COLO668 (cell line): ENCODE results near the gene SV2B.
"Not testable (repeated sequence)": the region's sequence is repeated elsewhere in the genome, so short reads cannot be mapped to it uniquely, and the experiment has no call there.

Experiments used
- DNase-seq: peaks from one replicate; lab custom pipeline; 2025; ENCODE audit not compliant: unreplicated experiment; lab: John Stamatoyannopoulos, UW

SV2B gene, protein sequence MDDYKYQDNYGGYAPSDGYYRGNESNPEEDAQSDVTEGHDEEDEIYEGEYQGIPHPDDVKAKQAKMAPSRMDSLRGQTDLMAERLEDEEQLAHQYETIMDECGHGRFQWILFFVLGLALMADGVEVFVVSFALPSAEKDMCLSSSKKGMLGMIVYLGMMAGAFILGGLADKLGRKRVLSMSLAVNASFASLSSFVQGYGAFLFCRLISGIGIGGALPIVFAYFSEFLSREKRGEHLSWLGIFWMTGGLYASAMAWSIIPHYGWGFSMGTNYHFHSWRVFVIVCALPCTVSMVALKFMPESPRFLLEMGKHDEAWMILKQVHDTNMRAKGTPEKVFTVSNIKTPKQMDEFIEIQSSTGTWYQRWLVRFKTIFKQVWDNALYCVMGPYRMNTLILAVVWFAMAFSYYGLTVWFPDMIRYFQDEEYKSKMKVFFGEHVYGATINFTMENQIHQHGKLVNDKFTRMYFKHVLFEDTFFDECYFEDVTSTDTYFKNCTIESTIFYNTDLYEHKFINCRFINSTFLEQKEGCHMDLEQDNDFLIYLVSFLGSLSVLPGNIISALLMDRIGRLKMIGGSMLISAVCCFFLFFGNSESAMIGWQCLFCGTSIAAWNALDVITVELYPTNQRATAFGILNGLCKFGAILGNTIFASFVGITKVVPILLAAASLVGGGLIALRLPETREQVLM

GRCh38 chr15:91099995-91100813 lies at the start of gene SV2B:
TSS of gene SV2B (plus strand) at chr15:91100257. CDS start at chr15:91226264, 126,007 bp downstream.
- peak; percentile 83 for DNase-seq

DNA sequence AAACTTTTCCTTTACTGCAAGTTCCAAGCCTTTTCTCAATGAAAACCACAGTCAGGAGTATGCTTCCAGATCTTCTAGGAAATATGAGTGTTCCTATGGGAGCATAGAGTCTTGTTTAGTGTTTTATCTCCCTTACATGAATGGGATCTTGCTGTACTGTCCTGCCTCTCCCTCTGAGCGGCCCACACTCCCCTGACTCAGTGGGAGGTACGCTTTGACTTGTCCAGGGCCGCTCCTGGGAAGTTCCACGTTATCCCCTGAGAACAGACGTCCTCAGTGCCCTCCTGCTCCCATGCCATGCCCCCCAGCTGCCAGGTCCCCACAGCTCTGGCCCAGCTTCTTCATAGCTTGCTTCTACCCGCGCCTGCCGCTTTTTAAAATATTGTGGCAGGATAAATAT lies 48.8 kb upstream of the SV2B start:
- DNase-seq, result no peak

DNA sequence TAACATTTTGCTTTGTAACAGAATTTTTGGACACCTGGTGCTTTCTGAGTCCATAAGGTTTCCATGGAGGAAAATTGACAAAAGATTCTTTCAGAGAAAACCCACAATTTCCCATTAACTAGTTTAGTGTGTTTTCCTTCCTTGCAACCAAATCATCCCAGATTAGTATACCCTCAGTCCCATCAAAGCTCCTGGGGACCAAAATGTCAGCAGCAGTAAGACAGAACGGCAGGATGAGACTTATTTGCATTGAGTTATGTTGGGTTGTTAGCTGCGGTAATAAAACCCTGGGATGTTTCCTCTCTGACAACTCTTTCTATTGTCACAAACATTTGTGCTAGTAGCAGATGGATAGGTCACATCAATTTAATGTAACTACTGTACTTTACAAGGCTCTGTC lies 45.2 kb upstream of the SV2B start:
- DNase-seq, result no peak

- peak; percentile 83 for DNase-seq
These were observed 44.3 kb upstream of the SV2B start for GRCh38 chr15:91055548-91056331.

DNA sequence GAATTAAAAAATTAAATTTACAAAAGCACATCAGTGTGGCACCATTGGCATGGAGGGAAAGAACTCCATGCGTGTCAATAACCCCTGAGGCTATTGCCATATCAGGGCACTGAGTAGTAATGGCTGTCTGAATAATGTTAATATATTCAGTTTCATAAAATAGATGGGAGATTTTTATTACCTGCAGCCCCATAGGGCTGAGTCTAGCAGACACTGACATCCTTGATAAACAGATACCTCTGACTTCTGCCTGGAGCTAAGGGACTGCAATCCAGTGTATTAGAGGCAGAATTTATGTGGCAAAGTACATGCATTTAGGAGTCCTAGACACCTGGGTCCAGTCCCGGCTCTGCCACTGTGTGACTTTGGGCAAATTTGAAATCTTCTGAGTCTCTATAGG lies 38.8 kb upstream of the SV2B start:
- DNase-seq, result no peak

- no peak for DNase-seq
These were observed 38.1 kb upstream of the SV2B start for GRCh38 chr15:91061997-91062396.

GRCh38 chr15:91065505-91065904 lies 34.6 kb upstream of the SV2B start:
- DNase-seq, result no peak

- no peak for DNase-seq
These were observed 33.0 kb upstream of the SV2B start for GRCh38 chr15:91067036-91067435.

DNA sequence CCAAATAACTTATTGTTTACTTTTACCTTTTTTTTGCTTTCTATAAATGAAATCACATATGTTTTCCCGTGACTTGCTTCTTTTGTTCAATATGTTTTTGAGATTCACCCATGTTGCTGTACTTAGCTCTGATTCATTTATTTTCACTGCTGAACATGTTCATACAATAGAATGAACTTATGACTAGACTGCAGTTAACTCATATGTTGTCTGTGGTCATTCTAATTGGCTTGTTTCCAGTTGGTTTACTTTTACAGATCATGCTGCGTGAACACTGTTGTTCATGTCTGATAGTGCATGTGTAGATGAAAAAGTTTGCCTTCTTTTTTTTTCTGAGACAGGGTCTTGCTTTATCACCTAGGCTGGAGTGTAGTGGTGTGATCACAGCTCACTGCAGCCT lies 31.6 kb upstream of the SV2B start:
- DNase-seq, result no peak

DNA sequence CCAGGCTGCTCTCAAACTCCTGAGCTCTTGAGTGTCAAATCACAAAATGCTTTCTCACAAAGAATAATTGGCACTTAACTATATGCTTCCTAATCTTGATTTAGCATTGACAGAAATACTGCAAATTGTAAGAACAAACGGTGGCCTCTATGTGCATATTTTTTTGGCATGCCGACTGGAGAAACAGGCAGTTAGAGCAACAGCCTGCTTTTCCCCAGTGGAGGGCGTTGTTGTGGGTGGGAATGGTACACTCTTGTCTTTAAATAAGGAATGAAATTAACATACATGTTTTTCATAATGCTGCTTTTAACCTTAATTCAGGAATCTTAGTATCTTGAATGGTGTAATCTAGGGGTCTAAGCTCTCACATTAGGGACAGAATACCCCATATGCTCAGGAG lies 31.1 kb upstream of the SV2B start:
- no peak for DNase-seq

- no peak for DNase-seq
These were observed 29.2 kb upstream of the SV2B start for GRCh38 chr15:91070872-91071271.

DNA sequence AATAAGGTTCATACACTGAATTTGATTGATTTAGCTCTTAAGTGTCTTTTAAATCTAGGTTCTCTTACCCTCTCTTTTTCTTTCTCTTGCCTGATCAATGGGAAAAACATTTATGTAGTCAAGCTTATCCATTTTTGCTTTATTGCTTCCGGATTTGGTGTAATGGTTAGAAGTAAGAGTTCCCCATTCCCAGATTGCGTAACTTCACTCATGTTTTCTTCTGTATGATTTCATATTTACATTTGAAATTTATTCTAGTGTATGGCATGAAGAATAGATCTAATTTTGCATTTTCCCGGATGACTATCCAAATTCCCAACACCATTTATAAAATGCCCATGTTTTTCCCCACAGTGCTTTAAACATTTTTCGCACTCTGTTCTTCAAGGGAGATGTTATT lies 27.9 kb upstream of the SV2B start:
- no peak for DNase-seq

DNA sequence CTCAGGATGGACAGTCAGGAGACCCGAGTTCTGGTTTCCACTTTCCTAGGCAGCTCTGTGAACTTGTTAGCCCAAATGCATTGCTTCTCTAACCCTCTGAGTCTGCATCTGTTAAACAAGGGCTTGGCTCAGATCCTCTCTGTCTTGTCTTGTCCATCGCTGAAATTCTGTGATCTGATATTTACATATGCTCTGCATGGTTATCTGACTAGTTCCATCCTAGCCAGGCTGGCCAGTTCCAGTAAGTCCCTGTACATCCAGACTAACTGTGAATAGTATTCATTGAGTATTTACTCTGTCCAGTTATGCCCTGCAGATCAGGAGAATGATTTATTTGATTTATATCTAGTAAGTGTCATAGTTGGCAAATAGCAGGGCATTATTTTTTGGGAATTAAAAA lies 27.0 kb upstream of the SV2B start:
- DNase-seq, result no peak

- DNase-seq, result no peak
These were observed 26.3 kb upstream of the SV2B start for GRCh38 chr15:91073768-91074167.

- no peak for DNase-seq
These were observed 24.3 kb upstream of the SV2B start for GRCh38 chr15:91075739-91076138.

DNA sequence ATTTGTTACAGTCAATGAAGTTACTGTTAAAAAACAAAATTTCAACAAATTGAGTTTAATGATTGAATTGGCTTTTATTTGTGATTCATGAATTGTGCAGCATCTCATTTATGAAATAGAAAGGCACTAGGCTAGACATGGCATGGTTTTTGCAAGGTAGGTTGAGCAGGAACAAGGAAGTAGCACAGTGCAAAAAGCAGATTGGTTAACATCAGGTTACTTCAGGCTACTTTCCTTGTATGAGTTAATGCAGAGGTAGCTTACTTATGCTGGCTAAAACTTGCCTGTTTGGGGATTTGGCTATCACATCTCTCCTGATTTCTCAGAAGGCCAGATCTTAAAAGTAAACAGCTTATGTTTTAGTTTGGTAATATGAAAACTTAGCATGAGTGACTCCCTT lies 23.0 kb upstream of the SV2B start:
- DNase-seq, result no peak

GRCh38 chr15:91093866-91094265 lies 6.2 kb upstream of the SV2B start:
- DNase-seq, result not testable (repeated sequence)

- DNase-seq, result no peak
These were observed 1.6 kb upstream of the SV2B start for GRCh38 chr15:91098451-91098850.

DNA sequence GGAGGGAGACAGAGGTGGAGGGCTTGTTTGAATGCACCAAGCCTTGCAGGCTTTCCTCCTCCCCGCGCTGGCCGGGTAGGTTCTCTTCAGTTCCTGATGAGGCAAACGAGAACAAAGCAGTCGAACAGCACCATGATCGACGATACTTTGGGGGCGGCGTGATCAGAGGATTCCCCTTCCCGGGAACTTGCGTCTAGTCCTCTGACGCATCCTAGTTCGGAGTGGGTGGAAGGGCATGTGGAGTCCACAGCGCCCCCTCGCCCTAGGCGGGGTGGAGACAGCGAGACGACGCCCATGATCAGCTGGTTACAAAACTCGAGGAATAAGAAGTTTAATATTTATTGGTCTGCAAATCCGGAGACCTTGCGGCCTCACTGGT lies 452 bp upstream of the SV2B start:
- peak; percentile 63 for DNase-seq

DNA sequence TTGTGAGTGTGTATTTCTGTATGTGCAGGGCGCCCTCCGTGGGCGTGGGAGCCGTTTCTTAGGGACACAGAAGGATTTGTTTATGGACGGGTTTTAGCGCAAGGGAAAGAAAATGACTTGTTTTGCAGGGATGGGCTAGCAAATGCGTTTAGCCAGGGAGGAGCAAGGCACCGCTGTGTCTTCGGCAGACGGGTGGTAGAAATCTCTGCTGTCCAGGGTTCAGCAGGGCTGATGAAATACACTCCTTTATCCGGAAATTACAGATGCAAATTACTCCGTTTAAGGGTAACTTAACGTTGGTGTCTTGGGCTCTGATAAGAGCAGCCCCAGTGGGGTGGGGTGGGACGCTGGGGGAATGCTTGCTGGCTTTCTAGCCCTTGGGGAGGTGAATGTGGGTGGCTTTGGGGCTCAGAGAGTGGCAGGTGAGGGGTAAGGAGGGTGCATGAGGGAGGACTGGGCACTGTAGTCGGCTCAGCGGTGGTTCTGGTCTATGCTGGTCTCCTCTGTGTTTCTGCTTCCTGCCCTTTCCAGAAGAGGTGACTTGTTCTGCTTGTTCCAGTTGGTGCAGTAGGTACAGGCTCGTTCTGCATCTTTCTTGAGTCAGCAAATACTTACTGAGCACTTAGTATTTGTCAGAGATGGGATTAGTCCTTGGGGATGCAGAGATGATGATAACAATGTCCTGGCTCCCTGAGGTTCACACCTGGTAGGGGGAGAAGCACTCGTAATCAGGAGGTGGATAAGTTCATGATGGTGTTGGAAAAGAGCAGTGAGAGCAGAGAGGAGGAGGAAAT lies 954 bp downstream of the SV2B start:
- DNase-seq, result peak; percentile 48
